Epithelial cell of prostate (primary cell): ENCODE results near the gene RAB28.
A peak's percentile ranks its signal among the peaks of the same experiment; 100 is the strongest.
"Not testable (repeated sequence)": the region's sequence is repeated elsewhere in the genome, so short reads cannot be mapped to it uniquely, and the experiment has no call there.

Experiments used
- DNase-seq: peaks from one replicate; pipeline ENCODE4 v3.0.0-alpha.2; 2011; ENCODE audit warnings: low read depth, low spot score
- H3K27ac ChIP-seq: fragments of 450-650 bp; 2 replicates; pipeline ENCODE4 v1.5.1; 2017; ENCODE audit warnings: mild to moderate bottlenecking

RAB28 gene

GRCh38 chr4:13389901-13390300, 94.2 kb downstream of the RAB28 start:
- not testable (repeated sequence) for H3K27ac ChIP-seq, DNase-seq

DNA sequence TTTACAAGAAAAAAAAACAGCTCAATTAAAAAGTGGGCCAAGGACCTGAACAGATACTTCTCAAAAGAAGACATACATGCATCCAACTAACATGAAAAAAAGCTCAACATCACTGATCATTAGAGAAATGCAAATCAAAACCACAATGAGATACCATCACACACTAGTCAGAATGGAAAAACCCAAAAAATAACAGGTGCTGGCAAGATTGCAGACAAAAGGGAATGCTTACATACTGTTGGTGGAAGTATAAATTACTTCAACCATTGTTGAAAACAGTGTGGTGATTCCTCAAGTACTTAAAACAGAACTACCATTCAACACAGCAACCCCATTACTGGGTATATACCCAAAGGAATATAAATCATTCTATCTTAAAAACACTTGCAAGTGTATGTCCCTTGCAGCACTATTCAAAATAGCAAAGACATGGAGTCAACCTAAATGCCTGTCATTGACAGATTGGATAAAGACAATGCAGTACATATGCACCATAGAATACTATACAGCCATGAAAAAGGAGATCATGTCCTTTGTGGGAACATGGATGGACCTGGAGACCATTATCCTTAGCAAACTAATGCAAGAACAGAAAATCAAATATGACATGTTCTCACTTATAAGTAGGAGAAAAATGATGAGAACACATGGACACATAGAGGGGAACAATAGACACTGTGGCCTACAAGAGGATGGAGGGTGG, 97.6 kb downstream of the RAB28 start:
- DNase-seq: no peak
- no peak overlapping the region for H3K27ac ChIP-seq

DNA sequence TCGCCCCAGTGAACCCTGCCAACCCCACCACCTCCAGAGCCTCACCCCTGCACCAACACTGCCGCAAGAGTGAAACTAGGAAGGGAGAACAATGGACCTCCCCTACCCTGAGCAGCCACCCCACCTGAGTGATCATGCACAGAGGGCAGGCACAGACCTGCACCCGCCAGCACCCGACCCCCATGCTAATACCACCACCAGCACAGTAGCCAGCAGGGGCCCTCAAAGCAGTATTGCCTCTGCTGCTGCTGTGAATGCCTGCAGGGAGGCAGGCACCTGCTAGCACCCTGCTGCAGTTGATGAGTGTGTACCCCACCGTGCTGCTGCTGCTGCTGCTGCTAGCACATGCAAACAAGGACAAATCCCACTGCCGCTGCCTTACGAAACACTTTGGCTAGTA, 100.1 kb downstream of the RAB28 start:
- H3K27ac ChIP-seq: no peak overlapping the region
- DNase-seq: no peak

DNA sequence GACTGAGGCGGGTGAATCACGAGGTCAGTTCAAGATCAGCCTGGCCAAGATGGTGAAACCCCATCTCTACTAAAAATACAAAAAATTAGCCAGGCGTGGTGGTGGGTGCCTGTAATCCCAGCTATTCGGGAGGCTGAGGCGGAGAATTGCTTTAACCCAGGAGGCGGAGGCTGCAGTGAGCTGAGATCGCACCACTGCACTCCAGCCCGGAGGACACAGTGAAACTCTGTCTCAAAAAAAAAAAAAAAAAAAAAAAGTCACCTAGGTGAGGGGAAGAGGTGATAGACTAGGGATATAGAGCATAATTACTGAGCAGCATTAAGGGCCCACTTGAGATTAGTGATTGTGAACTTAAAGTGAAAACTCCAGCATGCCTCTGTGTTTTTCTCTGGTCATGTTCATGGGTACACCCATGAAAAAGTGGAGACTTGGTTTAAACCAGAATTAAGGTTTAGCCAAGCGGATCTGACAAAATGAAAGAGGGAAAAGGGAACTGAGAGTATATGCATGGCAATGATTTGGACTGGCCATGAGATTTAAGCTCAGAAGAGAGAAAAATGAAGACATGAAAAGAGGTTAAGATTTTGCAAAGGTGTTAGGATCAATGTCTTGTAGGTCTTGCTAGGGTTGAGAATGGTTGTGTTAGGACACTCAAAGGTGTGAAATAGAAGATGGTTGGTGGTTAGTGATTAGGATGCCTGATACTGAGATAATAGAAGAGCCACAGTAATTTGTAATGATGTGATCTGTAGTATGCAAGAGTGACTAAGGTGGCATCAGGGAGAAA, 105.0 kb downstream of the RAB28 start:
- DNase-seq: no peak
- no peak overlapping the region for H3K27ac ChIP-seq

DNA sequence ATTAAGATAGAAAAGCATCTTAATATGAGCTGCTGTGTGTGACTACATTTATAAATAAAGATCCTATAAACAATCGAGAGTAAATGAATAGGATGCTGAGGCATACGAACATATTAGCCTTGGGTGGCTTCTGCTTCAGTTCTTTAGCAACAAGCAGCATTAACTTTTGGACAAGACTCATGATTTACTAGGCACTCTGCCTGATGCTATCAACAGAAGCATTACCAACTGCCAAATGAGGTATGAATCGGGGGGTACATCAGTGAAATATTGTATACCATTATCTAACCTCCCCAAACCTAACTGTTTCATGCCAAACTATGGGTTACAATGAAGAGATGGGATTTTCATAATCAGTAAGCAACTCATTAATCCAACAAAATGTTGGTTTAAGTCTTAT, 113.1 kb downstream of the RAB28 start:
- H3K27ac ChIP-seq: no peak overlapping the region
- DNase-seq: no peak

DNA sequence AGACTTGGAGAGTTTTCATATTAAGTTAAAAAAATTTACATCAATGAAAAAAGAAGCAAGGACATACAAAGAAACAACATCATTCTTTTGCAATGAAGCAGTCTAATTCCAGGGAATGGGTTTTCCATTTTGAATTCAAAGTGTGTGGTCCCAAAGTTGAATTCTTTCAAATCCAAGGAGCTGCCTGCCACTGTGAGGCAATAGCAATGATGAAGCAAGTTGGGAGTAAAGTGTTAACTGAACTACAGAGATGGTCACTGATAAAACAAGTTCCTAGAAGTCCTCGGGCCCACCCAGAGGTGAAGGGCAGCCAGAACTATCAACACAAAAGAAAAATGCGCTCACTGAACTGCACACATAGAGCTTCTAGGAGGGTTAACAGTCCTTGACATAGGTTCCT, 115.9 kb downstream of the RAB28 start:
- no peak for DNase-seq
- no peak overlapping the region for H3K27ac ChIP-seq

GRCh38 chr4:13367691-13368090, 116.4 kb downstream of the RAB28 start:
- DNase-seq: no peak
- H3K27ac ChIP-seq: no peak overlapping the region

DNA sequence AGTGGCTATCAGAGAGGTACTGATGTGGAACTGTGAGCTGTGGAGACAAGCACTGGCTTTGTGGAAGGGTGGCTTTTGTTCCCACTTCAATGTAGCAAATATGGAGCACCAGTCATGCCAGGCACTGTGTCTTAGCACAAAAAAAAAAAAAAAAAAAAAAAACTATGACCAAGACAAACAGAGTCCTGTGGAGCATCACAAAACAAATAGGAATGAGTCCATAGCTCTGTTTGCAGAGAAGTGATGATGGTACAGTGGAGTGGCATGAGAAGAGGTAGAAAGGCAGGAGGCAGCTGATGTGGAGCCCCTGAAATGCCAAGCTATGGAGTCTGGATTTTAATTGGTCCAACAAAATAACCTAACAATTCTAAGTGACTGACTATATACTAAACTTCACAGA, 116.9 kb downstream of the RAB28 start:
- H3K27ac ChIP-seq: no peak overlapping the region
- no peak for DNase-seq

DNA sequence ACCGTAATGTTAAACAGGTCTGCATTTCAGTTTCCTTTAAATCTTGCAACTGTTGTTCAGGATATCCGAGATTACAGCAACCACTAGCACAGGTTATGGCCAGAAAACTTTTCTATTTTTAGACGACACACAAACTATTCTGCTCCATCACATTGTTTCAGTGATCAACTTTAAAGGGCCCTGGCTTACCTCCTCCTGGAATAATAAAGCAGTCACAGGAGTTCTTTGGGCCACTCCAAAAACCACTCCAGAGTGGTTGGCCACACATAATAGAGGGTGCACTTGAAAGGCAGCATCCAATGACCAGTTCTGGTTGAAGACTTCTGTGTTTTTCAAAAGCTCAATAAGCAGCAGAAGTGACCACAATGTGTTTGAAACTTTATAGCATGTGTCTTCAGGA, 118.9 kb downstream of the RAB28 start:
- H3K27ac ChIP-seq: no peak overlapping the region
- no peak for DNase-seq

GRCh38 chr4:13364653-13365052, 119.5 kb downstream of the RAB28 start:
- DNase-seq: no peak
- H3K27ac ChIP-seq: peak overlapping the region; percentile 33

DNA sequence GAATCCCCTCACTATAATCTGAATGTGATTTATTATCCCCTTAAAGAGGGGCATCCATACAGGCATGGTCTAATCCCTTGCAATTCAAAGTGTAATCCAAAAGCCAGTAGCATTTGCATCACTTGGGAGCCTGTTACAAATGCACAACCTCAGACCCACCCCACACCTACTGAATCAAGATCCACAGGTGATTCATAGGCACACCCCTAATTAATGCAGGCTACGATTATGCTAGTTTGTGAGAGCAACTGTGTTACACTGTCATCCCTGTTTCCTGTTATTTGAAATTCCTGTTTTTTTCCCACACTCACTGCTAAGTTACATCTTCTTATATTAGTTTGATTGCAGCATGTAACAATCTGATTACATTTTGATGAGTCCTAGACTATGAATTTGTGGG, 120.0 kb downstream of the RAB28 start:
- peak overlapping the region; percentile 33 for H3K27ac ChIP-seq
- DNase-seq: peak; percentile 40

DNA sequence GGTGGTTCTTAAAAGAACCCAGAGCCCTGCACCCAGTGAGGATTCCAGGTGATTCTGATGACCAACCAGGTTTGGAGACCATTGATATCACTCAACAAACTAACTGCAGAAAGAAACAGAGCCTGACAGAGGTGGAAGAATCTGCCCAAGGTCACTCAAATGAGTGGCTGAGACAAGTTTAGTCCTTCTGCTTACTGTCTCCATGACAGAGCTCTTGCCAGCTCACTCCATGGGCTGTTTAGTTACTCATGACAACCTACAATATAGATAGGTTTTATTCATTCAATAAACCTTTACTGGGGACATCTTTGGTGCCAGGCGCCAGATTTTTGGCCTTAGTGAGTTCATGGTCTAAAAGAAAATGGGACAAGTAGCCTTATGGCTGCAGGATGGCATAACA, 124.3 kb downstream of the RAB28 start:
- no peak for DNase-seq
- H3K27ac ChIP-seq: no peak overlapping the region

DNA sequence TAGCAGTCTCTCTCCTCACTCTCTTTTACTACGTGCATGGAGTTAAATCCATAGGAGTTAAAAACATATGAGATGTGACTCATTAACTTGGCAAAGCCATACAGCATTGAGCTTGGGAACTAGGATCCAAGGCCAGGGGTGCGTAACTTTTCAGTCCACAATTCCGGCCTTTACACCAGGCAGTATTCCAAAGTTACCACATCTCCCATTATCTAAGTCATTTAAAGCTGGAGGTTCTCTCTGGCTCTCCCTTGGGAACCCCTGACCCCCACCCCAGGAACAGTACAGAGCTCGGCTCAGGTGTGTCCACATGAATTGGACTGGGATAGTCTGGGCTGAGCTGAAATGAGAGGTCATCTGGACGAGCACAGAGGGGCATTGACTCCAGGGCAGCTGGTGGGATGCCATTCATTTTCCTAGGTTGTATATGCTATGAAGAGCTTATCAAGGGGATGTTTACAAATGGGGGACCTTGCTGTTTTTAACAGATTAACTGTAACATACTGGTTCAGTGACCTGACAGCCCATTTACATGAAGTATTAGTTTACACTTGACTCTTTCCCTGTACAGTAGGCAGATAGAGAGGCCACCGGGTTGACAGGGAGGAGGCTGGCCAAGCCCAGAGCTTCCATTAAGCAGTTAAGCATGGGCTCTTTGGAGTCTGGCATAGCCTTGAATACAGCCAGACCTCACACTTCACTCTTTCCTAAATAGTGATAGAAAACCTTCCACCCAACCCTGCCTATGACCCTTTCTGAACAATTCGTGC, 128.8 kb downstream of the RAB28 start:
- H3K27ac ChIP-seq: no peak overlapping the region
- DNase-seq: no peak

DNA sequence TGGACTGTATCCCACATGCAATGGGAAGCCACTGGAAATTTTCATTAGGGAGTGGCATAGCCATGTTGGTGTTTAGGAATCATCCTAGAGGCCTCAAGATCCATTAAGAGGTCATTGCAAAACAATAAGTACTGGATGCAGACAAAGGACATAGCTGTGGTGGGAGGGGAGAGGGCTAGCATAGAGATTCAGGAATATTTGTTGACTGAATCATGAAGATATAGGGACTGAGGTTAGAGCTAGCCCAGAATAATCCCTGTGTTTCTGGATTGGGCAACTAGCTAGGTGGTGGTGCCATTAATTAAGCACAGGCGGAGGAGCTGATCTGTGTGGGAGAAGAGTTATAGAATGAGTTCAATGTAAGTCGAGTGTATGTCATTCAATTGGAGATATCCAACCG, 135.0 kb downstream of the RAB28 start:
- no peak for DNase-seq

GRCh38 chr4:13348216-13348615, 135.9 kb downstream of the RAB28 start:
- H3K27ac ChIP-seq: no peak overlapping the region
- DNase-seq: no peak

More for the DNA sequence above, 135.0 kb downstream of the RAB28 start:
- no peak overlapping the region for H3K27ac ChIP-seq

GRCh38 chr4:13347517-13348125, 136.5 kb downstream of the RAB28 start:
- no peak overlapping the region for H3K27ac ChIP-seq
- no peak for DNase-seq

GRCh38 chr4:13344216-13344615, 139.9 kb downstream of the RAB28 start:
- no peak for DNase-seq
- H3K27ac ChIP-seq: no peak overlapping the region

- no peak overlapping the region for H3K27ac ChIP-seq
Measured at GRCh38 chr4:13340672-13341071, 143.5 kb downstream of the RAB28 start.

GRCh38 chr4:13331827-13332226, 152.3 kb downstream of the RAB28 start:
- no peak for DNase-seq
- H3K27ac ChIP-seq: no peak overlapping the region

More at GRCh38 chr4:13340672-13341071, 143.5 kb downstream of the RAB28 start:
- DNase-seq: no peak

- H3K27ac ChIP-seq: peak overlapping the region; percentile 49
- DNase-seq: no peak
Measured at GRCh38 chr4:13329963-13330362, 154.2 kb downstream of the RAB28 start.
